HG02798 (cell line): ENCODE measurements around the gene WIF1.

Experiments used
- ATAC-seq: cut with Tn5 transposase; IDR thresholded peaks from one replicate; pipeline ENCODE4 v1.9.1; 2021; ENCODE audit warnings: mild to moderate bottlenecking; ENCODE audit not compliant: unreplicated experiment, poor library complexity

WIF1 gene

GRCh38 chr12:65123435-65124063 is 2.4 kb upstream of the WIF1 start:
- ATAC-seq, result no peak

- ATAC-seq, result no peak
These were observed 1.6 kb upstream of the WIF1 start for GRCh38 chr12:65122703-65123102.

- ATAC-seq, result no peak
These were observed 908 bp upstream of the WIF1 start for GRCh38 chr12:65121956-65122469.

- no peak for ATAC-seq
These were observed 2.0 kb downstream of the WIF1 start for GRCh38 chr12:65119063-65119462.

GRCh38 chr12:65113621-65114035 is 7.5 kb downstream of the WIF1 start:
- no peak for ATAC-seq

- ATAC-seq, result no peak
These were observed 14.2 kb downstream of the WIF1 start for GRCh38 chr12:65106948-65107347.

- no peak for ATAC-seq
These were observed 21.0 kb downstream of the WIF1 start for GRCh38 chr12:65100140-65100539.

- ATAC-seq, result no peak
These were observed 21.9 kb downstream of the WIF1 start for GRCh38 chr12:65099182-65099581.

- ATAC-seq, result no peak
These were observed 22.7 kb downstream of the WIF1 start for GRCh38 chr12:65098364-65098763.

GRCh38 chr12:65094722-65095121 is 26.4 kb downstream of the WIF1 start:
- no peak for ATAC-seq

- ATAC-seq, result no peak
These were observed 27.5 kb downstream of the WIF1 start for GRCh38 chr12:65093606-65094005.

- no peak for ATAC-seq
These were observed 30.6 kb downstream of the WIF1 start for GRCh38 chr12:65090461-65090860.

GRCh38 chr12:65086236-65086635 is 34.9 kb downstream of the WIF1 start:
- ATAC-seq, result no peak

GRCh38 chr12:65084579-65084978 is 36.5 kb downstream of the WIF1 start:
- no peak for ATAC-seq

GRCh38 chr12:65083581-65083980 is 37.5 kb downstream of the WIF1 start:
- ATAC-seq, result no peak

GRCh38 chr12:65082406-65082805 is 38.7 kb downstream of the WIF1 start:
- no peak for ATAC-seq

GRCh38 chr12:65081496-65081895 is 39.6 kb downstream of the WIF1 start:
- no peak for ATAC-seq

- peak; percentile 75 for ATAC-seq
These were observed 46.2 kb downstream of the WIF1 start for GRCh38 chr12:65074932-65075331.

GRCh38 chr12:65069336-65069735 is 51.8 kb downstream of the WIF1 start:
- ATAC-seq, result no peak

- ATAC-seq, result no peak
These were observed 53.7 kb downstream of the WIF1 start for GRCh38 chr12:65067383-65067782.

GRCh38 chr12:65055859-65056258 is 65.2 kb downstream of the WIF1 start:
- ATAC-seq, result no peak

GRCh38 chr12:65051218-65051617 is 69.9 kb downstream of the WIF1 start:
- ATAC-seq, result no peak
